ENCODE data around the gene CHI3L1. TPM values are rescaled to one million over a fixed set of nuclear protein-coding genes. Genes with fewer than 3 reads are reported as not detected.
A peak's percentile ranks its signal among the peaks of the same experiment; 100 is the strongest.

The CHI3L1 gene
- total RNA-seq, 2 experiments from 2014 or later, result not detected

DNA sequence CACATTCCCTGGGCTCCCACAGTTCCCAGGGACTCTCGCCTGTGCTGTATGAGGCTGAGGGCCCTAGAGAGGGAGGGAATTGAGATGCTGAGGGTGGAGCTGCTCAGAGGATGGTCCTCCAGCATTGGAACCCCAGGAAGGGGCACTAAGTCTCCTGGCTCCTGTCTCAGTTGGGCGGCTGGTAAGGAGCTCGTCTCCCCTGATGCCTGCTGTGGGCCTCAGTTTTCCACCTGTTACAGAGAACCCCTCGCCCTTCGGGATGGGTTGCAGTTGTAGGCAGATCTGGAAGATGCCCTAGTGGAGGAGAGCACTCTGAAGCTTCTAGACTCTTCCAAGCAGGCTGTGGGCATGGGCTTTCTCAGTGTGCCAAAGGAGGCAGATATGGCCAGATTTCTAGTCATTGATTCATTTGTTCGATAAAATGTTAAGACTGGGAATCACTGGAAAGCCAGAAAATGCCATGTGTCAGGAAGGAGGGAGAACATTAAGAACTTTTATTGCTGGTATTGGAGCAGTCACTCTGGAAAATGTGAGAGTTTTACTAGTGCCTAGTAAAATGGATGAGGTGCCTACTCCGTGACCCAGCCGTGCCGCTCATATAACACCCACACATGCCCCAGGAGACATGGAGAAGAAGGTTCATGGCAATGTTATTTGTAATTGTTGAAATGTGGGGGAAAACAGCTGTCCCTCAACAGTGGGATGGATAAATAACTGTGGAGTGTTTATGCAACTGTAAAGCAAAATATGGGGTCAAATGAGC lies 10.1 kb downstream of the CHI3L1 start:
- H3K9me3 Mint-ChIP-seq, result no peaks in the 10 kb centered on the region
- no peaks in the 10 kb centered on the region for H3K4me1 Mint-ChIP-seq
- DNase-seq, result no peak
- H3K36me3 Mint-ChIP-seq (ENCODE audit: low read depth), result no peaks in the 10 kb centered on the region
- no peak overlapping the region for H3K4me3 Mint-ChIP-seq
- H3K27me3 Mint-ChIP-seq, result peaks cover 2% of the 10 kb centered on the region
- ChIA-PET POLR2A (no interaction called here), CTCF (interaction anchor here (1.4 kb wide), 1 partner anchor 40 kb away, joined by 4 read pairs; no protein-coding TSS in a partner anchor)
- no peak overlapping the region for H3K27ac Mint-ChIP-seq

DNA sequence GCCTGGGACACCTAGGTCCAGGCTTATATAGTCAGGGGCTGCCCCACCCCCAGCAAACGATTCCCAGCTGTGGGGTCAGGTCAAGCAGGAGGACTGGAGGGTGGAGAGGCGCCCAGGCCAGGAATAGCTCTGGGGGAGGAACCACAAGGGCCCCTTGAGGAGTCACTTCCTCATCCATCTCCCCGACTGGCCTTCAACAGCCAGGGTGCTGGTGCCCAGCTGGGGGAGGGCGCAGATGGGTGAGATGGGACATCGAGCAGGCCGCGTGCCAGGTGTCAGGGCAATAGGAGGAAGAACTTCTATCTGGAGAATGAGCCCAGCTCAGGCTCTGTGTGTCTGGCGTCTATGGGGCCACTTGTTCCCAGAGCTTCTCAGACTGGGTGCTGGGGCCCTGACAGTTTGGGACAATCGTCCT lies 10.7 kb downstream of the CHI3L1 start:
- ChIA-PET POLR2A (no interaction called here), CTCF (interaction anchor here (1.4 kb wide), 1 partner anchor 40 kb away, joined by 4 read pairs; no protein-coding TSS in a partner anchor)
- no peaks in the 10 kb centered on the region for H3K36me3 Mint-ChIP-seq (ENCODE audit: low read depth)
- no peak overlapping the region for H3K4me3 Mint-ChIP-seq
- no peak for DNase-seq
- no peaks in the 10 kb centered on the region for H3K9me3 Mint-ChIP-seq
- H3K27ac Mint-ChIP-seq, result no peak overlapping the region
- H3K4me1 Mint-ChIP-seq, result no peaks in the 10 kb centered on the region
- H3K27me3 Mint-ChIP-seq, result peaks cover 2% of the 10 kb centered on the region

DNA sequence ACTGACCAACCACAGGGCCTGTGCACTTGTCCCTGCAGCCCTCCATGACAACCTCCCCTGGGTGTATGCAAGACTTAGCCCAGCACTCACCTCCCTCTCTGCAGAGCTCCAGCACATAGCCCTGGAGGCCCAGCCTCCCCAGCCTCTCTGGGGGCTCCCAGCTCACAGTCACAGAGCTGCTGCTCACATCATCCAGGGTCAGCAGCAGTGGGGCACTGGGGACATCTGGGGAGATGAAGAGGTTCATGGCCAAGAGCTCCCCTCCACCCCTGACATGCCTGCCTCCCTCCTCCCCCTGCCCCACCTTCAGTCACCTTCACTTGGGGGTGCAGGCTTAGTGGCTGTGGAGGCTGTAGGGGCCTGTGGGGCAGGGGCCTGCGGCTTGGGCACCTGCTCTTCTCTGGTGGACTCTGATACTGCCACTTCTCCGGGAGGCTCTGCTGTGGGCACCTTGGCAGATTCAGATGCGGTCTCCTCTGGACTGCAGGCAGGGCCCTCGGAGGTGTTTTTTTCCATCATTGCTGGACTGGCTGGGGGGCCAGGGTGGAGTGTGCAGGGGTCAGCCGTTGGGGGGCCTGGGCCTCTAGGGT lies 11.2 kb downstream of the CHI3L1 start, which contains the start of gene MYBPH:
TSS of gene MYBPH (minus strand) at position 590 of the 590 bp plus-strand sequence. CDS start at position 519, 71 bp downstream.
- DNase-seq, result no peak
- POLR2A ChIA-PET, result no interaction called here
- Mint-ChIP-seq H3K9me3 (no peaks in the 10 kb centered on the region), H3K4me1 (no peaks in the 10 kb centered on the region), H3K27ac (no peak within 1 kb of the TSS), H3K36me3 (ENCODE audit: low read depth) (no peaks in the 10 kb centered on the region), H3K4me3 (no peak within 1 kb of the TSS), H3K27me3 (peaks cover 2% of the 10 kb centered on the region)
- CTCF ChIA-PET, result interaction anchor here (1.4 kb wide), 1 partner anchor 41 kb away, joined by 4 read pairs; no protein-coding TSS in a partner anchor

DNA sequence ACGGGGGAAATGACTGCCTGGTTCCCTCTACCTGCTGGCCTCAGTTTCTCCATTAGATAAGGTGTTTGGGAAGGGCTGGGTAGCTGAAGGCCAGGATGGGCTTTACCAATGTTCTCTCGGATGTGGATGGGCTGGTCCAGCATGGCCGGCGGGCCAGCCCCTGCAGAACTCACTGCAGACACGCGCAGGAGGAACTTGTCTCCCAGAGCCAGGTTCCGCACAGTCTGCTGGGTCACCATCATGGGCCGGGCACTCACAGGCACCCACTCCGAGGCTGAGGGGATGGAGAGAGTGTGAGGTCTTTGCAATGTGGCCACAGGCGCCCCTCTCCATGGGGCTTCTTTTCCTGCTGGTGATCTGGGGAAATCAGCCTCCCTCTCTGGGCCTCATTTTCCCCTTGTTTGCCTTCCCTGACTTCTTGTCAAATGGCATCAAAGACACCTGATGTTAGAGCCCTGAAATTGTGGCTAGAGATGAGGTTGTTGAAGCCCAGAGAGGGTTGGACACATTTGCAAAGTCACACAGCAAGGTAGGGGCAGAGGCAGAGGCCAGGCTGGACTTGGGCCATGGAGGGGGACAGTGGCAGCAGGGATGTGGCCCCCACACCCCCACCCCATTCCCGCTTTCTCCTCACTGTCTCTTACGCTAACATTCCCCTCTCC lies 12.0 kb downstream of the CHI3L1 start:
- DNase-seq, result no peak
- no peaks in the 10 kb centered on the region for H3K4me1 Mint-ChIP-seq
- no peaks in the 10 kb centered on the region for H3K36me3 Mint-ChIP-seq (ENCODE audit: low read depth)
- no peaks in the 10 kb centered on the region for H3K9me3 Mint-ChIP-seq
- H3K27ac Mint-ChIP-seq, result no peak overlapping the region
- ChIA-PET POLR2A (no interaction called here), CTCF (interaction anchor here (2.3 kb wide), 1 partner anchor 41 kb away, joined by 8 read pairs; no protein-coding TSS in a partner anchor)
- no peak overlapping the region for H3K4me3 Mint-ChIP-seq
- H3K27me3 Mint-ChIP-seq, result peaks cover 2% of the 10 kb centered on the region

DNA sequence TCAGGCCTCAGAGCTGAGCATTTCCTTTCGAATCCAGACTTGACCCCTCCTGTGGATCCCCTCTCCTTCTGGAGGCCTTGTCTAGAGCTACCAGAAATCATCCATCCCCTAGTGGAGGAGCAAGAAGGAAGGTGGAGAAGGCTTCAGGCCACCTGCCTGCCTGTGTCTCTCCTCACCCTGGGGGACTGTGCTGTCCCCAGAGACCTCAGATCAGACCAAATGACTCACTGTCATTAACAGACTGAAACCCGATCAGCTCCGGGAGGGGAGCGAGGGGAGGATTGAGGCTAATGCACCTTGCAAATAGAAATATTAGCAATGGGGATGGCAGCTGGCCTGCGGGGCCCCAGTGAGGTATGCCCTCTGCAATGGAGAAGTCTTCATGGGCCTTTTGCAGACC lies 12.9 kb downstream of the CHI3L1 start:
- H3K4me3 Mint-ChIP-seq, result no peak overlapping the region
- no peak overlapping the region for H3K27ac Mint-ChIP-seq
- H3K9me3 Mint-ChIP-seq, result no peaks in the 10 kb centered on the region
- H3K27me3 Mint-ChIP-seq, result peaks cover 2% of the 10 kb centered on the region
- POLR2A ChIA-PET, result no interaction called here
- no peaks in the 10 kb centered on the region for H3K36me3 Mint-ChIP-seq (ENCODE audit: low read depth)
- CTCF ChIA-PET, result interaction anchor here (0.6 to 3.2 kb wide), 4 partner anchors 25 to 321 kb away, joined by 4 to 16 read pairs (median 8); partner anchors contain the start of gene OPTC
- DNase-seq, result no peak
- no peaks in the 10 kb centered on the region for H3K4me1 Mint-ChIP-seq

DNA sequence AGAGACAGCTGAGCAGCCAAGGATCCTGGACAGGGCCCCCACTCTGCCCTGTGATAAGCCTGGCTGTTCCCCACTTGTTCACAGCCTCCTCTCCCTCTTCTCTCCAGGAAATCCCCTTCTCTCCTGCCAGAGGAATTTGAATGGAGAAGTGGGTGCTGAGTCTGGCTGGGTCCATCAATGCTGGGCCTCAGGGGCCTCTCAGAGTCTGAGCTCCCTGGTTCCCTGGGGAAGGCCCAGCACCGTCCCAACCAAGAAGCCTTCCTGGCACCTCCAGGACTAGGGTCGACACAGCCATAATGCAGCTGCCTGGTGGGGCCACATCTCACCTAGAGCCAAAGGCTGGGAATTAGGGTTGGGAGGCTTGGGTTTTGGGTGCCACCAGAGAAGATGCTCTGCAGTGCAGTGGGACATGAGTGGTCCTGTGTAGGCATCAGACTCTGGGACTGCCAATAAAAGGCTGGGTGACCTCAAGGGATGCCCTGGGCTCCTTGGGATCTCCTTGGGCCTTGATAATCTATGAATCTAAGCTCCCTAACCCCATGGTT lies 13.4 kb downstream of the CHI3L1 start:
- ChIA-PET CTCF (interaction anchor here (0.6 to 3.2 kb wide), 8 partner anchors 24 to 321 kb away, joined by 3 to 16 read pairs (median 6); partner anchors contain the start of gene OPTC), POLR2A (no interaction called here)
- no peak overlapping the region for H3K27ac Mint-ChIP-seq
- peaks cover 2% of the 10 kb centered on the region for H3K27me3 Mint-ChIP-seq
- no peaks in the 10 kb centered on the region for H3K9me3 Mint-ChIP-seq
- DNase-seq, result no peak
- no peaks in the 10 kb centered on the region for H3K4me1 Mint-ChIP-seq
- H3K4me3 Mint-ChIP-seq, result no peak overlapping the region
- no peaks in the 10 kb centered on the region for H3K36me3 Mint-ChIP-seq (ENCODE audit: low read depth)

DNA sequence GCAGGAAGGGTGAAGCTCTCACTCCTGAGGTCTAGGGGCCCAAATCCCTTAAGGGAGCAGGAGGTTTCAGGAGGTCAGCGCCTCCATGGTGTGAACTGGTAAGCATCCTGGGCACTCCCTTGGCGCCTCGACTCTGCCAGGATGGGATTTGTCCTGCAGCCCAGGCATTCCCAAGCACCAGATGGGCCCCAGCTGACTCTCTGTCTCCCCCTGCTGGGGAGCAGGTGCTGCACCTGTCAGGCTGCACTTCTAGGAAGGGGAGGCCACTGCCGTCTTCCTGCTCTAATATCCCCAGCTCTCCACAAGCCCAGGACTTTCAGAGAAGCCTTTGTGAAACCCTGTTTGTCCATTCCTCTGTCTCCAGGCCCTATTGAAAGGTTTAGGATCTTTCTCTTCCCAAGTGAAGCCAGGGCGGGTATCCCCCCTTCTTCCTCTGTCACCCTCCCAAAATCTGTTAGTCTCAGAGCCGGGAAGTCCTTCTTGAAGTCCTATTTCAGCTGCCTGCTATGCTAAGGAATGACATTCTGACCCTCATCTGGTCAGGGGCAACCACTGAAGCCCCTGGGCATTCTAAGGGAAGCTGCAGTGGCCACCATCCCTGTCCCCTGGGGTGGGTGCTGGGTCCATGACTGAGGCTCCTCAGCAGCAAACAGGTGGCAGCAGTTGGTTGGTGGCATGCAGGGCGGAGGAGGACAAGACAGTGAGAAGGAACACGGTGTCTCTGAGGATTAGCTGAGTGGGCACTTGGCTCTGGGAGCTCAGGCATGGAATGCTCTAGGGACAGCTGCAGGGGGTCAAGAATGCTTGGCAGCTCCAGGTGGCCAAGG lies 14.1 kb downstream of the CHI3L1 start:
- H3K36me3 Mint-ChIP-seq (ENCODE audit: low read depth), result no peaks in the 10 kb centered on the region
- no peaks in the 10 kb centered on the region for H3K9me3 Mint-ChIP-seq
- H3K4me3 Mint-ChIP-seq, result no peak overlapping the region
- no peak overlapping the region for H3K27ac Mint-ChIP-seq
- CTCF ChIA-PET, result interaction anchor here (0.5 to 3.2 kb wide), 14 partner anchors 12 to 172 kb away, joined by 3 to 16 read pairs (median 4); no protein-coding TSS in a partner anchor
- no peaks in the 10 kb centered on the region for H3K27me3 Mint-ChIP-seq
- peak; percentile 65 for DNase-seq
- POLR2A ChIA-PET, result interaction anchor here (1.0 kb wide), 1 partner anchor 54 kb away, joined by 3 read pairs; no protein-coding TSS in a partner anchor
- no peaks in the 10 kb centered on the region for H3K4me1 Mint-ChIP-seq

DNA sequence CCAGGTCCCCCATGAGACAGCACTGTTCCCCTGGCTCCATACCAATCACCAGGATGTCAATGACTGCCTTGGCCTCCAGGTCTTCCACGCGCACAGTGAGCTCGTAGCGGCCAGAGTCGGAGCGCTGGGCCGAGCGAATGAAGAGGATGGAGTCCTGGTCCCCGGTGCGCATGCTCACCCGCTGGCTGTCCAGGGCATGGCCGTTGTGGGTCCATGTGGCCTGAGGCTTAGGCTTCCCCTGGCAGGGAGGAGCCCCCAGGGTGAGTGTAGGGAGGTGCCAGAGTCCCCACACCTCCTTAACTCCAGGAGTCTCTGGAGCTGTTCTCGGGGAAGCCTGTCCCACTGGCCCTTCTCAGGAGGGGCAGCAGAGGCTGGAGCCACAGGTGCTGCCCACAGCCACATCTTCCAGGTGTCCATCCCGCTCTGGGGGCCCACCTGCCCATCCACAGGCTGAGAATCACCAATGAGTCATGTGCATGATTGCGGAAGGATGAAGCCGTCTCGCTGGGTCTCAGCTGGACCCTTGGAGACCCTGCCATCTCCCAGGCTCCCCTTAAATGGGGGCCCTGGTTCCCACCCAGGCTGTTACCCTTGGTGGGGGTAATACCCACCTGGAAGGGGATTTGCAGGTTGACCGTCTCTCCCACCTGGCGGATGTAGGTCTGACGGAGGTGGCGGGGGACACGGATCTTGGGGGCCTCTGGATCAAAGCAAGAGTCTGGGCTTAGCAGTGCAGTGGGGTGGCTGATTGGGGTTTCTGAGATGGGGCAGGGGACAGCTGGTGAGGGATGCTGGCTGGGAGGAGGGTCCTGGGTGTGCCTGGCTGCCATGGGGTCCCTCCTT lies 14.9 kb downstream of the CHI3L1 start:
- no peaks in the 10 kb centered on the region for H3K27me3 Mint-ChIP-seq
- ChIA-PET CTCF (interaction anchor here (0.6 to 3.2 kb wide), 12 partner anchors 11 to 345 kb away, joined by 3 to 16 read pairs (median 4); no protein-coding TSS in a partner anchor), POLR2A (interaction anchor here (1.0 kb wide), 1 partner anchor 53 kb away, joined by 3 read pairs; no protein-coding TSS in a partner anchor)
- no peaks in the 10 kb centered on the region for H3K9me3 Mint-ChIP-seq
- H3K36me3 Mint-ChIP-seq (ENCODE audit: low read depth), result no peaks in the 10 kb centered on the region
- H3K27ac Mint-ChIP-seq, result no peak overlapping the region
- no peak overlapping the region for H3K4me3 Mint-ChIP-seq
- no peaks in the 10 kb centered on the region for H3K4me1 Mint-ChIP-seq
- DNase-seq, result no peak

DNA sequence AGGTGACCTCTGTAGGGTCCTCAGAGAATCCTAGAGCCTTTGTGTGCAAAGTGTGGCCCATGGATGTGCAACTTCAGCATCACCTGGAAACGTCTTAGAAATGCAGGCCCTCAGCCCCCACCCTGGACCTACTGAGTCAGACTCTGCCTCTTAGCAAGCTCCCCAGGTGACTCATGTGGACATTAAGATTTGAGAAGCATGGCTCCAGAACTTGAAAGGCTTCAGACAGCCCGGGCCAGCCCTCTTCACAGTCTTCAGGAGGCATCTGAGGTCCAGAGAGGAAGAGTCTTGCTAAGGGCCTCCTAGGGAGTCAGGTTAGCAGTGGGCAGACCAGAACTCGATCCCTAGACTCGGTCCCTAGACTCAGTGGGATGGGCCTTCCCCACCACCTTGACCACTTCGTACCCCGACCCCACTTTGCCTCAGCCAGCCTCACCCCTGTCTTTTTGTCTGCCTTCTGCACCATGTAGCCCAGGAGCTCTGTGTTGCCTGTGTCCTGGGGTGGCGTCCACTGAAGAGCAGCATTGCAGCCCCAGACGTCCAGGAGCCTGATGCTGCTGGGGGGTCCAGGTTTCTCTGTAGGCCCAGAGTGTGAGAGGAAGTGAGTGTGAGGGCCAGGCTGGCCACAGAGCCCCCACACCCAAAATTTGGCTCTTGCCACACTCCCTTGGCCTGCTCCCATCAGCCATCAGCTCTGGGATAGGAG lies 15.7 kb downstream of the CHI3L1 start:
- POLR2A ChIA-PET, result no interaction called here
- no peaks in the 10 kb centered on the region for H3K27me3 Mint-ChIP-seq
- H3K4me1 Mint-ChIP-seq, result no peaks in the 10 kb centered on the region
- CTCF ChIA-PET, result interaction anchor here (0.6 to 3.2 kb wide), 6 partner anchors 15 to 344 kb away, joined by 3 to 16 read pairs (median 8); no protein-coding TSS in a partner anchor
- no peaks in the 10 kb centered on the region for H3K9me3 Mint-ChIP-seq
- H3K36me3 Mint-ChIP-seq (ENCODE audit: low read depth), result no peaks in the 10 kb centered on the region
- H3K4me3 Mint-ChIP-seq, result no peak overlapping the region
- no peak overlapping the region for H3K27ac Mint-ChIP-seq
- DNase-seq, result no peak

DNA sequence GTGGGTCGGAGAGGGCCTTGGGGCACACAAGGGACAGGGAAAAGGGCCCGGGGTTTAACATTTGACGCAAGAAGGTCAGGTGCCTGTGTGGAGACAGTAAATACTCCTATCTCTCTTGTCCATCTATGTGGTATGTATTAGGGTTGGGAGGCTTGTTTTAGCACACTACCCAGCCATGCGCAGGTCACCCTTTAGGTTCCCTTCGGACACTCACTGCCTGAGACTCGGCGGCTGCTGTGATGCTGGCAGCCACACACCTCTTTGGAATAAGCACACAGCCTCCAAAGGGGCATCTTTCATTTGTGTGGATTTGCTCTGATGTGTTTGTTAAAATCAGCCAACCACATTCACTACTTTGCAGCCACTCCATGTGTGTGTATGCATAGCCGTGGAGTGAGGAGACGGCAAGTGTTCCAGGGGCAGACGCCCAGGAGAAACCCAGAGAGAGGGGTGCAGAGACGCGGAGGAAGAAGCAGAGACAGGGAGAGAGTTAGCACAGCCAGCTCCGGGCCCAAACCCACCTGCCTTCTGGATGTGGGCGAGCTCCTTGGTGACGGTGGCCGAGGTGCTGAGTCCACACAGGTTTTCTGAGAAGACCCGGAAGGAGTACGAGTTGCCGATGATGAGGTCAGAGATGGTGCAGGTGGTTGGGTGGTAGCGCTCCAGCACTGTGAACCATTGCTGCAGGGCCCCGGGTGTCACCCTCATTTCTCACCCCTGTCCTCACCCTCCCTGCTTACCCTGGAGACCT lies 16.6 kb downstream of the CHI3L1 start:
- Mint-ChIP-seq H3K27me3 (no peaks in the 10 kb centered on the region), H3K27ac (no peak overlapping the region), H3K9me3 (no peaks in the 10 kb centered on the region), H3K36me3 (ENCODE audit: low read depth) (no peaks in the 10 kb centered on the region), H3K4me3 (no peak overlapping the region), H3K4me1 (no peaks in the 10 kb centered on the region)
- ChIA-PET POLR2A (no interaction called here), CTCF (interaction anchor here (1.3 to 2.6 kb wide), 3 partner anchors 12 to 46 kb away, joined by 3 to 10 read pairs (median 7); no protein-coding TSS in a partner anchor)
- DNase-seq, result no peak

All from activated CD4-positive, alpha-beta T cell treated with anti-CD3 and anti-CD28 coated beads, Interleukin-2, amount 10 ng/mL, durations not matched to agents 7 days and 5 days (primary cell).